Stimulated activated effector memory CD8-positive, alpha-beta T cell treated with anti-CD3 and anti-CD28 coated beads, Interleukin-12 subunit alpha, Interleukin-12 subunit beta, amount 100 ng/mL, for 72 hours (primary cell): ENCODE measurements around the gene KLRF2.
A peak's percentile ranks its signal among the peaks of the same experiment; 100 is the strongest.

Source experiments
- ATAC-seq: fragments of 150-1000 bp; cut with Tn5 transposase; 2 replicates; pipeline ENCODE4 v1.10.0; 2021
- DNase-seq, 2 donors: peaks; one replicate each; pipeline ENCODE4 v3.0.0; 2021 to 2022; ENCODE audit warnings: low spot score in 2 of 2
- H3K27ac Mint-ChIP-seq: one replicate; pipeline ENCODE4 v1.8.0; 2022; ENCODE audit warnings: mild to moderate bottlenecking, mixed read lengths
- H3K36me3 Mint-ChIP-seq: one replicate; pipeline ENCODE4 v1.8.0; 2022; ENCODE audit warnings: mild to moderate bottlenecking, mixed read lengths
- H3K4me1 Mint-ChIP-seq: one replicate; pipeline ENCODE4 v1.8.0; 2022; ENCODE audit warnings: mixed read lengths
- H3K4me3 Mint-ChIP-seq: one replicate; pipeline ENCODE4 v1.8.0; 2022; ENCODE audit warnings: mild to moderate bottlenecking, mixed read lengths
- H3K9me3 Mint-ChIP-seq: one replicate; pipeline ENCODE4 v1.8.0; 2022; ENCODE audit warnings: mixed read lengths

Gene KLRF2, protein sequence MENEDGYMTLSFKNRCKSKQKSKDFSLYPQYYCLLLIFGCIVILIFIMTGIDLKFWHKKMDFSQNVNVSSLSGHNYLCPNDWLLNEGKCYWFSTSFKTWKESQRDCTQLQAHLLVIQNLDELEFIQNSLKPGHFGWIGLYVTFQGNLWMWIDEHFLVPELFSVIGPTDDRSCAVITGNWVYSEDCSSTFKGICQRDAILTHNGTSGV

DNA sequence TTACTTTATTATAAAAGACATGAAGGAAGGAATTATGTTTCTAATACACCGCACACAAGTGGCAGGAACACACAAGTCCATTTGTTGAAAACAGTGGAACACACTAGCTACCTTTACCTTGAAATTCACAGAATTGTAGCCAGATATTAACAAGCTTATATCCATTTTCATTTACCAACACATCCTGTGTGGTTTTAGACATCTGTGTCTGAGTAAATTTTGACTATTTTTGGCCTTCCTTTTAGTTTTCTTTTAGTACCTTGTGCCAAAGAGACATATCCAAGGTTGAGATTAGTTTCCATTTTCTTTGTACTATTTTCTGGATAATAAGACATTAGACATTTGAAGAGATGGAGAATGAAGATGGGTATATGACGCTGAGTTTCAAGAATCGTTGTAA, at the start of gene KLRF2:
KLRF2 (plus strand) TSS at position 244 of the 400 bp plus-strand sequence; CDS start at position 351, 107 bp downstream.
- Mint-ChIP-seq H3K9me3 (no peaks in the 10 kb centered on the region), H3K4me3 (no peak within 1 kb of the TSS), H3K36me3 (no peaks in the 10 kb centered on the region), H3K27ac (no peak within 1 kb of the TSS), H3K4me1 (no peaks in the 10 kb centered on the region)
- DNase-seq (no peak), ATAC-seq (no peak)

DNA sequence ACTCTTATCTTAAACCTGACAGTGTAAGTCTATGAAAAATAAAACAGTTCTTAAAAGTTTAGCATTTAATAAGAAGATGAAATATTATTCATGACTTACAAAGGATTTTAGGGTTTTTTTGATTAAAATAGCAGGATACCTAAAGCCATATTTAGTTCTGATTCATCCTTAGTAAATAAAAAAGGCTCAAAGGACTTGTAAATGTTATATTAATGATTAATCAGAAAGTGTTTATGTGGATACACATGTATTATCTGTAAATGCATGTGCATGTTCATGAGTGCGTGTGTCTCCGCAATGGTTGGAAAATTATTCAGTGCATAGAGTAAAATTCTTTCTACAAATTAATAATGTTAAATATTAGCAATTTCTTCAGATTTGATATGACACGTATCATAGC, 49.6 kb upstream of the KLRF2 start:
- no peak for ATAC-seq
- peaks cover 1% of the 10 kb centered on the region for H3K36me3 Mint-ChIP-seq
- H3K4me1 Mint-ChIP-seq = peaks cover 1% of the 10 kb centered on the region
- DNase-seq = no peak
- H3K4me3 Mint-ChIP-seq = no peak overlapping the region
- H3K27ac Mint-ChIP-seq = no peak overlapping the region
- no peaks in the 10 kb centered on the region for H3K9me3 Mint-ChIP-seq

DNA sequence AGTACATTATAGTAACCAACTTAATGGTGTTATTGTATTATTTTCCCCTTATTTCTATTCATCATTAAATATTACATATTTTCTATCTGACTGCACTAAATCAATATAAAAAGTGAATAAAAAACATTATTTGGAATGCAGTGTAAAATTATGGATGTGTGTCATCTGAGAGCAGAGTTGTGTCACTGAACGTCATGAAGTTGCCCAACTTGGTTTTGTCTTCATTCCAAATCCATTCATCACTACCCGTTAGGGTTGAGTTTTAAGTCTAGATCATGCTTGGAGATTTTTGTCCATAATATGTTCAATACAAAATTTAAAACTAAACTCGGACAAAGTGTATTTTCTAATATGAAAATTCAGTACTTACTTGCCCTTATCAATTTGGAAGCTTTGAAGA, 37.9 kb upstream of the KLRF2 start:
- no peak for DNase-seq
- H3K36me3 Mint-ChIP-seq = no peaks in the 10 kb centered on the region
- no peak overlapping the region for H3K4me3 Mint-ChIP-seq
- no peak for ATAC-seq
- H3K27ac Mint-ChIP-seq = no peak overlapping the region
- peaks cover 17% of the 10 kb centered on the region for H3K9me3 Mint-ChIP-seq
- H3K4me1 Mint-ChIP-seq = peaks cover 10% of the 10 kb centered on the region

DNA sequence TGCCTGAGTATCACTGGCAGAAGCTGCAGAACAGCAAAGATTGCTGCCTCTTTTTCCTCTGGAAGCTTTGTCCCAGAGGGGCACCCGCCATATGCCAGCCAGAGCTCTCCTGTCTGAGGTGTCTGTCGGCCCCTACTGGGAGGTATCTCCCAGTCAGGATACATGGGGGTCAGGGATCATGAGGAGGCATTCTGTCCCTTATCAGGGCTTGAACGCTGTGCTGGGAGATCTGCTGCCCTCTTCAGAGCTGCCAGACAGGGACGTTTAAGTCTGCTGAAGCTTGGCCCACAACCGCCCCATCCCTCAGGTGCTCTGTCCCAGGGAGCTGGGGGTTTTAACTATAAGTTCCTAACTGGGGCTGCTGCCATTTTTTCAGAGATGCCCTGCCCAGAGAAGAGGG, 32.4 kb upstream of the KLRF2 start:
- Mint-ChIP-seq H3K4me3 (no peak overlapping the region), H3K4me1 (peaks cover 20% of the 10 kb centered on the region), H3K9me3 (peaks cover 17% of the 10 kb centered on the region)

DNA sequence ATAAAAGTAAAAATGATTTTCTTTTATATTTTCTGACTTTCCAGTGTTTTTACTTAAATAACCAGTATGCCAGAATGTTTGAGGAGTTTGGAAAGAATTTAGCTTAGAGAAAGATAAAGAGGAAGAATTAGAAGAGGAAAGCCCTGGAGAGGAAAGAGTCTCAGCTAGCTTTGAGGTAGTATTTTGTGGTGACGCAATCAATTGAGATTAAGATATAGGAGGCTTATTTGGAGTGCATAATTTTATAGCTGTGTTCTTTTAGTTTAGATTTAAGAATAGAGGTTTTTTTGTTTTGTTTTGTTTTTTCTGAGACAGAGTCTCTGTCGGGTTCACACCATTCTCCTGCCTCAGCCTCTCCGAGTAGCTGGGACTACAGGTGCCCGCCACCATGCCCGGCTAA, 30.2 kb upstream of the KLRF2 start:
- Mint-ChIP-seq H3K4me3 (no peak overlapping the region), H3K27ac (peak overlapping the region; percentile 6), H3K9me3 (peaks cover 17% of the 10 kb centered on the region), H3K4me1 (peaks cover 29% of the 10 kb centered on the region), H3K36me3 (peaks cover 70% of the 10 kb centered on the region)
- ATAC-seq (no peak), DNase-seq (no peak)

More for the DNA sequence above, 32.4 kb upstream of the KLRF2 start:
- DNase-seq (no peak), ATAC-seq (no peak)
- Mint-ChIP-seq H3K27ac (no peak overlapping the region), H3K36me3 (peaks cover 49% of the 10 kb centered on the region)

DNA sequence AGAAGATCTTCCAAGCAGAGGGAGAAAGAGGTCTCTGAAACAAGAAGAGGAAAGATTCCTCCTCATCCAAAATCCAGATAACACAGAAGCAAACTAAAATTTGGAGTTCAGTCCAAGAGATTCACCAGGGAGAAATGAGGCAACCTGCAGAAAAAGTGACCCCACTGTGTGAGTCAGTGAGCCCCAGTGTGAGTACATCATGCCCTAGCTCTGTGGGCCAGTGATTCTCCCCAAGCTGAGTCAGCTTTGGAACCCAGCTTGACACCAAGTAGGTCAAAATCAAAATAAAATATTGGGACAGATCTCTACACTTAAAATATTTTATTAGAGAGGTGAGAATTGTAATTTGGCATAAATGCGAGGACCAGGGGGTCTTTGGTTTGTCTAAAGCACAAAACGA, 29.4 kb upstream of the KLRF2 start:
- H3K36me3 Mint-ChIP-seq = peaks cover 79% of the 10 kb centered on the region
- peak; percentile 92 for ATAC-seq
- DNase-seq = no peak
- peak overlapping the region; percentile 6 for H3K27ac Mint-ChIP-seq
- H3K4me3 Mint-ChIP-seq = no peak overlapping the region
- peaks cover 25% of the 10 kb centered on the region for H3K4me1 Mint-ChIP-seq
- H3K9me3 Mint-ChIP-seq = peaks cover 9% of the 10 kb centered on the region

DNA sequence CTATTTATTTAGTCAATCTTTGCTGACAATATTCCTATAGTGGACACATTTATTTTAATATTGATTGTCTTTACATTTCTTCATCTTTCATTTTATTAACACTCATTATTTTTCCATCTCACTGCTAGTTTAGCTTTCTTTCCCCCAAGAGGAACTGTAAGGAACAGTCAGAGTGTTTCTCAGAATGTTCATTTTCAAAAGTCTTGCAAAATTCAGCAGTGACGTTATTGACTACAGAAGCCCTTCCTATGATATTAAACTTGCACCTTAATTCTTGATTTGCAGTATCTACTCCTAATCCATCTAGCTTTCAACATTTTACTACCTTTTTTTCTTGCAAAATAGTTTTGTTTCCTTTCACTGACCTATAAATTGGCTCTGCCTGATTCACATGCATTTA, 25.1 kb upstream of the KLRF2 start:
- Mint-ChIP-seq H3K27ac (no peak overlapping the region), H3K4me1 (peaks cover 42% of the 10 kb centered on the region), H3K4me3 (no peak overlapping the region), H3K9me3 (no peaks in the 10 kb centered on the region), H3K36me3 (peaks cover 99% of the 10 kb centered on the region)
- DNase-seq = no peak
- ATAC-seq = no peak

DNA sequence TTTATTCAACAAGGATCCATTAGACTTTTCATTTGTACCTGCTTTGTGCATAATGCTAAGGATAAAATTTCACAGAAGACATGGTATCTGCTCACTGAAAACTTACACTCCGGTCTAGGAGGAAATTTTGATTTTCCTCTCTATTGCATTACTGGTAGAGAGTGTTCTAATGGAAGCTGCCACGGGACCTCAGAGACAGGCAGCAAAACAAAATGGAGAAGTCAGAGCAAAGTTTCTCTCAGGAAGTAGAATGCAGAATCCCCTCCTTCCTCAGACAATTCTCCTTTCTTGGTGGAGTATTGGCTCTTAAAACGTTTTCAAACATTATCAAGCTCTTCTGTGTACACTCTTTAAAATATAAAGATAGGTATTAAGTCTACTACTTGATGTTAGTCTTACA, 24.4 kb upstream of the KLRF2 start:
- H3K36me3 Mint-ChIP-seq = peaks cover 95% of the 10 kb centered on the region
- no peak for DNase-seq
- no peak for ATAC-seq
- peak overlapping the region; percentile 27 for H3K27ac Mint-ChIP-seq
- no peaks in the 10 kb centered on the region for H3K9me3 Mint-ChIP-seq
- peaks cover 44% of the 10 kb centered on the region for H3K4me1 Mint-ChIP-seq
- no peak overlapping the region for H3K4me3 Mint-ChIP-seq

DNA sequence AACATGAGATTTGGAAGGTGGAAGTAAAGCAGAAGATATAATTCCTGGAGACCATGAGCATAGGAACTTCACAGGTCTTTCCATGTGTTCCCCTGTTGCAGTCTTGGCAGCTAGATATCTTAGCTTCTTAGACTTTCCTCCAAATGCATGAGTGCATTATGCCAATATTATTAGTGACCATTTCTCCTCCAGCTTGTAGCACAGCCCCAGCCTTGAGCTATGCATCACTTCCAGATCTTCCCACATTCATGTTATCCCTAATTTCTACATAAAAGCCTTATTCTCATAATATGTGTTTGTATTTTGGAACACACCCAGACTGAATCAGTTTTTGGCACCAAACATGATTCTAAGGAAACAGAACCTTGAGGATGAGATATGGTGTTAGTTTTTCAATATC, 23.2 kb upstream of the KLRF2 start:
- Mint-ChIP-seq H3K27ac (no peak overlapping the region), H3K4me3 (no peak overlapping the region), H3K36me3 (peaks cover 95% of the 10 kb centered on the region), H3K9me3 (peaks cover under 1% of the 10 kb centered on the region), H3K4me1 (peaks cover 47% of the 10 kb centered on the region)
- DNase-seq = no peak
- no peak for ATAC-seq

DNA sequence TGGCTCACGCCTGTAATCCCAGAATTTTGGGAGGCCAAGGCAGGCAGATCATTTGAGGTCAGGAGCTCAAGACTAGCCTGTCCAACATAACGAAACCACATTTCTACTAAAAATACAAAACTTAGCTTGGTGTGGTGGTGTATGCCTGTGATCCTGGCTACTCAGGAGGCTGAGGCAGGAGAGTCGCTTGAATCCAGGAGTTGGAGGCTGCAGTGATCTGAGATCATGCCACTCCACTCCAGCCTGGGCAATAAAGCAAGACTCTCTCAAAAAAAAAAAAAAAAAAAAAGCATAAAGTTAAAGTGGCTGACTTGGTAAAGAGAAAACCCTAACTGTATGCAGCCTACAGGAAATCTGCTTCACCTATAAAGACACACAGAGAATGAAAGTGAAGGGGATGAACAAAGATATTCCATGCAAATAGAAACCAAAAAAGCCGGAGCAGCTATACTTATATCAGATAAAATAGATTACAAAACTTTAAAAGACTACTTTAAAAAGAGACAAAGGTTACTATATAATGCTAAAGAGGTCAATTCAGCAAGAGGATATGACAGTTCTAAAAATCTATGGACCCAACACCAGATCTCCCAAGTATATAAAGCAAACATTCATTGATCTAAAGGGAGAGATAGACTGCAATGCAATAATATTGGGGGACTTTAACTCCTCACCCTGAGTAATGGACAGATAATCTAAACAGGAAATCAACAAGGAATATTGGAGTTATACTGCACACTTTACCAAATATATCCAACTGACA, 16.2 kb upstream of the KLRF2 start:
- peak; percentile 37 for ATAC-seq
- peaks cover 7% of the 10 kb centered on the region for H3K9me3 Mint-ChIP-seq
- DNase-seq = no peak
- H3K27ac Mint-ChIP-seq = peak overlapping the region; percentile 98
- peaks cover 91% of the 10 kb centered on the region for H3K36me3 Mint-ChIP-seq
- H3K4me1 Mint-ChIP-seq = peaks cover 37% of the 10 kb centered on the region
- H3K4me3 Mint-ChIP-seq = peak overlapping the region; percentile 81

DNA sequence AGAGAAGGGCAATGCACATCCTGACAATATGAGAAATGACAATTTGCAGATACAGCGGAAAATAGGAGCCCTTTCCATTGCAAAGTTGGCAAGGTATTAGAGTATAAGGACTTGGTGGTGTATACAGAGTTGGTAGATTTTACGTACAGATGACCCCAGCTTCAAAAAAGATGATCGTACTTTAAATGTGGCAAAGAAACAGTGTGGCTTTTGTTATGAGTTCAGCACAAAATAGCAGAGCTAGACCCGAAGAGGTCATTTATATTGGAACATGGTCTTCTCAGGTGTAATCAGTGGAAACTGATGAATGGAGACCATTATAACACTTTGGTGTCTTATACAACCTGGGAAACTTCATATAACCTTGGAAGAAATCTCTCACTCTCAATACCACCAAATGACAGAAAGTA, 14.4 kb upstream of the KLRF2 start:
- peaks cover 34% of the 10 kb centered on the region for H3K4me1 Mint-ChIP-seq
- peak overlapping the region; percentile 81 for H3K4me3 Mint-ChIP-seq
- no peak for DNase-seq
- H3K9me3 Mint-ChIP-seq = peaks cover 7% of the 10 kb centered on the region
- H3K27ac Mint-ChIP-seq = peak overlapping the region; percentile 98
- no peak for ATAC-seq
- peaks cover 79% of the 10 kb centered on the region for H3K36me3 Mint-ChIP-seq

DNA sequence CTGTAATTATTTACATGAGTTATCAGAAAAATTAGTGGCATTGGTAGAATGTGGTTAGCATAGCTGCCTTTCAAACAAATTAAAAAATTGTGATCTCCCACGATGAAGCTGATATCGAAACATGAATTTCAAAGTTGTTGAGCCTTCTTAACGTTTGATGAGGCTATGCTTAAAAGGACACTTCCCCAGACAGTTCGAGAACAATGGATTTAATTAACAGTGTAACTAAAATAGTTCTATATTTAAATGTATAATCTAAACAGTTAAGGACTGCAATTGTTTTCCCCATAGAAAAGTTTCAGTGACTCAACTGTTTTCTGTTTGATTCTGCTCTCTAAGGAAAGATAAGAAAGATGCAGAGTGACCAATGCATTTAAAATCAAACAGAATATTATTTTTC, 13.8 kb upstream of the KLRF2 start:
- ATAC-seq = no peak
- DNase-seq = no peak

DNA sequence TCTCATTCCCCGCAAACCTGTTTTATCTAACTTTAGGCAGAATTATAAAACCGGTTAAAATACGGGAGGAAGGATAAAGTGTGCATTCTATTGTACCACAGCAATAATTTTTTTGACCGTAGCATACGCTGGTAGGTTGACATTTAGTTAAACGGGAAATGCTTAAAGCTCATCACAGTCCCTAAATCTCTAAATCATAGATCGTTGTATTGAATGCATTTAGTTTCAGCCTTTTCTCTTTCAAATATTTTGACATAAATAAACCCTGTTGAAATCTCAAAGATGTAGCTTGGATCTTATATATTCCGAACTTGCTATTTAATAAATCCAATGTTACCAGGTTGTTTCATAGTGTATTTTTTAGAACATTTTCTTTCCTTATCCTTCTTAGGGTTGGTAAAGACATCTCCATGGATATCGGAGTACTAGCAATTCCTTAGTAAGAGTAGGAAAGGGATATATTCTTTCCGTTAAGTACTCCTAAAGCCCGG, 12.9 kb upstream of the KLRF2 start:
- DNase-seq (no peak), ATAC-seq (no peak)
- H3K9me3 Mint-ChIP-seq = peaks cover 4% of the 10 kb centered on the region
- H3K4me1 Mint-ChIP-seq = peaks cover 27% of the 10 kb centered on the region
- peaks cover 65% of the 10 kb centered on the region for H3K36me3 Mint-ChIP-seq
- H3K27ac Mint-ChIP-seq = peak overlapping the region; percentile 98
- peak overlapping the region; percentile 81 for H3K4me3 Mint-ChIP-seq

More for the DNA sequence above, 13.8 kb upstream of the KLRF2 start:
- Mint-ChIP-seq H3K4me1 (peaks cover 35% of the 10 kb centered on the region), H3K4me3 (peak overlapping the region; percentile 81), H3K27ac (peak overlapping the region; percentile 98), H3K36me3 (peaks cover 73% of the 10 kb centered on the region), H3K9me3 (peaks cover 7% of the 10 kb centered on the region)

DNA sequence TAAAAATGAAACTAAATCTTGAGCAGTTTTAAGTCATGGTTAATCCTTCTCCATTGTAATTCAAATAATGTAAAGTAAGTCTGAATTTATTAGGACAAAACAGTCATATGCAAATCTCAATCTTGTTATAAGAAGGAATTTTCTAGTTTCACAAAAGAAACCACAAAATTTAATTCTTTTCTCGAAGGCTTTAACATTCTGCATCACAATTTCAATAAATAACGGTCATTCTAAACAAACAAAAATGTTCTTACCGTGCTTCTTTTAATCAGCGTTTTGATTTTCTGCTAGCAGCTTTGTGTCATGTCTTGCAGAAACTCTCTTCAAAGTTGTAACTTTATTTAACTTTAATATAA, 12.4 kb upstream of the KLRF2 start:
- H3K4me3 Mint-ChIP-seq = peak overlapping the region; percentile 81

DNA sequence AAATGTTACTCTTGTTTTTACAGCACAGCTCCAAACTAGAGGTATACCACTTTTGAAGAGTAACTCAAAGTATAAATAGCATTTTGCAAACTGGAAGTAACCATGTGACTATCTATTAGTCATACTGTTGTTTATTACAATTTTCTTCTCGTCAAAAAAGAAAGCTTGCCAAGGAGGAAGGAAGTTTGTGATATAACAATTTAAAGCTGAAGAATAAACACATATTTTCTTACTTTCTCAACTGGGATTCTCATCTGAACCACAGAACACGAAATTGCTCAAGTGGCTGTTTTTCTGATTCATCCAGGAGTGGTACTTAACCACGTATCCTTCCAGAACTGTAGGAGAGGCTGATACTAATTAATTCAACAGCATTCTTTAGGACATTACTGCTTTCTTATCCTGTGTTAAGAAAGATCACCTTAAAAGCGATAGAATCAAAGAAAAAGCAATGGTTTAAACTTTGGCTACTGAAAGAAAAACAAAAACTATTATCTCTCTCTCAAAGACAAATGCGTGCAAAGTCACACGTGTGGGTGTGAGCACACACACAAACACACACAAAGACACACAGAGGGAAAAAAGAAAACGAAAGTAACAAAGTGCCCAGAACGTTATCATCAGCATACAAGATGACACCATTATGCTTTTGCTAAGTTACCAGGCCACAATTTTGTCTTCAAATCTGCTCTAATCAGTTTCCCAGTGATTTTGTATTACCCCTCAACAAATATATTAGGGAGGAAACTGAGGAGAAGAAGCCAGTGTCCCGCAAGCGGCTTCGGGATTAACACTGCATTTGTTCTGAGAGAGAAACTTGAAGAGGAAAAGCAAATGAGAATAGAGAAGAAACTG, 11.8 kb upstream of the KLRF2 start, which contains the start of gene CLEC2B:
CLEC2B (minus strand) TSS at position 48 of the 855 bp plus-strand sequence.
- Mint-ChIP-seq H3K9me3 (no peaks in the 10 kb centered on the region), H3K36me3 (peaks cover 53% of the 10 kb centered on the region), H3K4me1 (peaks cover 15% of the 10 kb centered on the region), H3K4me3 (peak within 1 kb of the TSS; percentile 81), H3K27ac (peak within 1 kb of the TSS; percentile 98)
- DNase-seq (no peak), ATAC-seq (peak; percentile 90)

More for the DNA sequence above, 12.4 kb upstream of the KLRF2 start:
- DNase-seq (no peak), ATAC-seq (no peak)
- Mint-ChIP-seq H3K27ac (peak overlapping the region; percentile 98), H3K36me3 (peaks cover 59% of the 10 kb centered on the region), H3K4me1 (peaks cover 21% of the 10 kb centered on the region), H3K9me3 (no peaks in the 10 kb centered on the region)
